ENCODE measurements around the gene FHIP1B.

FHIP1B gene

DNA sequence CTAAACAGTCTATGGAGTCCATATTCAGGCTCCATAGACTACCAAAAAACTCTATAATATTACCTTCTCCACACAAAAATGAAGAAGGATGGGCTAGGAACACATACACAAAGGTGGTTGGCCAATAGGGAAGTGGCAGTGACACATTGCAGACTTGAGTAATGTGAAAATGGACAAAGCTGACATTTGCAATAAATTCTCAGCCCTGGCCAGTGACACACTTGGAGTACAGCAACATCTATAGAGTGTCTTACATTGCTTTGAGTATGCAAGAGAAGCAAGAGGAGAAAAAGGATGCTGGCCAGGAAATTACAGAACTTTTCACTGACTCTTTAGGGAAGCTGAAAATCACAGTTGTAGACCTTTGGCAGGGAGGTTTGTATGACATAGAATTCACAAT, 42.7 kb downstream of the FHIP1B start:
- H3K4me3 ChIP-seq (ENCODE audit: insufficient read length, low read depth), result no peak overlapping the region
- H3K36me3 ChIP-seq (ENCODE audit: insufficient read depth, insufficient read length, low read length), result no peaks in the 10 kb centered on the region
- no peaks in the 10 kb centered on the region for H3K27me3 ChIP-seq (ENCODE audit: insufficient read depth, insufficient read length)
- H3K9ac ChIP-seq (ENCODE audit: insufficient read length, low read depth), result no peak overlapping the region
- TF ChIP-seq SUZ12 (IDR thresholded peaks at IDR 0.05; ENCODE audit: extremely low read depth, insufficient read depth, insufficient read length) (no peak), ZNF274 (IDR thresholded peaks at IDR 0.05; ENCODE audit: low read depth, low read length) (no peak)
- H3K4me1 ChIP-seq (ENCODE audit: insufficient read depth, insufficient read length), result no peaks in the 10 kb centered on the region
- H3K9me3 ChIP-seq (ENCODE audit: insufficient read depth, low read length), result no peaks in the 10 kb centered on the region
- no peak for DNase-seq (ENCODE audit: low read depth, low spot score)

DNA sequence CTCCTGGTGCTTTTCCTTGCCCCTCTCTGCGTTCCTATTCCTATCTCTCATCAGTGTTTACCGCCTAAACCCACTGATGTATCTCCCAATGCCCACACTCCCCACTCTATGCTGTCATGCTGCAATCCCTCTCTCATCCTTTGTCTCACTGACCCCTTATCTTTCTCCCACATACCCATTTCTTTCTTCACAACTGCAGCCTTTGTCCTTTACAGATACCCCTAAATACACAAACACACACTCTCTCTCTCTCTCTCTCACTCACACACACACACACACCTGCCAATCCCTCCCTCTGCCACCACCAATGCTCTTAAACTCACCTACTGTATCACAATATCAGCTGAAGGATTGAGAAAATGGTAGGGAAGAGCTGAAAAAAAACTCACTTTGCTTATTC, 59.0 kb downstream of the FHIP1B start:
- no peaks in the 10 kb centered on the region for H3K36me3 ChIP-seq (ENCODE audit: insufficient read depth, insufficient read length, low read length)
- no peak overlapping the region for H3K9ac ChIP-seq (ENCODE audit: insufficient read length, low read depth)
- peaks cover 3% of the 10 kb centered on the region for H3K4me1 ChIP-seq (ENCODE audit: insufficient read depth, insufficient read length)
- no peaks in the 10 kb centered on the region for H3K27me3 ChIP-seq (ENCODE audit: insufficient read depth, insufficient read length)
- no peaks in the 10 kb centered on the region for H3K9me3 ChIP-seq (ENCODE audit: insufficient read depth, low read length)
- TF ChIP-seq ZNF274 (IDR thresholded peaks at IDR 0.05; ENCODE audit: low read depth, low read length) (no peak), SUZ12 (IDR thresholded peaks at IDR 0.05; ENCODE audit: extremely low read depth, insufficient read depth, insufficient read length) (no peak), YY1 (IDR thresholded peaks at IDR 0.05; ENCODE audit: insufficient read depth, insufficient read length) (no peak)
- no peak for DNase-seq (ENCODE audit: low read depth, low spot score)
- H3K4me3 ChIP-seq (ENCODE audit: insufficient read length, low read depth), result no peak overlapping the region

DNA sequence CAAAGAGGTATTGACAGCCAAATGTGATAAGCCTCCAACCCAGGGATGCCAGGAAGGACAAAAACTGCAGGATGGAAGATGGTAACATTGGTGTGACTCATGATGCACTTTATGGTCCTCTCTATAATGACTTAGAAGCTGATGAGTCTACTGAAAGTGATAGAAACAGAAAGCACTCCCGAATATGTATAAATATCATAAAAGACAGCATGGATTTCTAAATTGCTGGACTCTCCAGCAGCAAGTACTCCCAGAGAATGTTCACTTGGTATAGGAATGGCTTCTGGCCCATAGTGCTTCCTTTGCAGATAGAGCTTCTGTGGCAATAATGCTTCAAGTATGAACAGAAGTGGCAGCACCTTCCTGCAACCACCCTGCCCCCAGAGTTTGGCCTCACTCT, 64.2 kb downstream of the FHIP1B start, which contains the start of gene OR52B2:
Gene OR52B2, minus strand, starts transcription at position 101 of the 400 bp plus-strand sequence. Its CDS starts 0 bp downstream, at position 101.
- Histone ChIP-seq H3K9me3 (ENCODE audit: insufficient read depth, low read length) (no peaks in the 10 kb centered on the region), H3K4me3 (ENCODE audit: insufficient read length, low read depth) (no peak within 1 kb of the TSS), H3K9ac (ENCODE audit: insufficient read length, low read depth) (no peak within 1 kb of the TSS), H3K36me3 (ENCODE audit: insufficient read depth, insufficient read length, low read length) (no peaks in the 10 kb centered on the region), H3K4me1 (ENCODE audit: insufficient read depth, insufficient read length) (no peaks in the 10 kb centered on the region), H3K27me3 (ENCODE audit: insufficient read depth, insufficient read length) (no peaks in the 10 kb centered on the region)
- DNase-seq (ENCODE audit: low read depth, low spot score), result no peak
- no peak for TF ChIP-seq YY1 (IDR thresholded peaks at IDR 0.05; ENCODE audit: insufficient read depth, insufficient read length)
- TF ChIP-seq SUZ12 (IDR thresholded peaks at IDR 0.05; ENCODE audit: extremely low read depth, insufficient read depth, insufficient read length), result no peak
